Measurements from ENCODE around the gene CASS4.

DNA sequence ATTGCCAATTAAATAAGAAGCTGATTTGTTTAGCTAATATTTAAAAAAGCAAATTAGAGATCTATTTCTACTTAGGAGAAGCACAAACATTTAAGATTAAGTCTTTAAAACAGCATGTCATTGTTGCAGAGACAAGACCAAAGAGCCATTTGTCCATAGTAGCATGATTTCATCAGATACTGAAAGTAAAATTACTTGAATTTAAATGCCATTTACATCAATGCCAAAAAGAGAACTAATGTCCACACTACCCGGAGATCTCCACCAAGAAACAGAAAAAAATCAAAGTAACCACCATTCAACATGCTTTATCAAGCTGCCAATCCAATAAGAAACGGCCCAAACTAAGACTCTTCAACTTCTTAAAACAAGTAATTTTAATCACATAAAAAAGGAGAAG, 35.7 kb upstream of the CASS4 start:
- TF ChIP-seq, protein P1, sequence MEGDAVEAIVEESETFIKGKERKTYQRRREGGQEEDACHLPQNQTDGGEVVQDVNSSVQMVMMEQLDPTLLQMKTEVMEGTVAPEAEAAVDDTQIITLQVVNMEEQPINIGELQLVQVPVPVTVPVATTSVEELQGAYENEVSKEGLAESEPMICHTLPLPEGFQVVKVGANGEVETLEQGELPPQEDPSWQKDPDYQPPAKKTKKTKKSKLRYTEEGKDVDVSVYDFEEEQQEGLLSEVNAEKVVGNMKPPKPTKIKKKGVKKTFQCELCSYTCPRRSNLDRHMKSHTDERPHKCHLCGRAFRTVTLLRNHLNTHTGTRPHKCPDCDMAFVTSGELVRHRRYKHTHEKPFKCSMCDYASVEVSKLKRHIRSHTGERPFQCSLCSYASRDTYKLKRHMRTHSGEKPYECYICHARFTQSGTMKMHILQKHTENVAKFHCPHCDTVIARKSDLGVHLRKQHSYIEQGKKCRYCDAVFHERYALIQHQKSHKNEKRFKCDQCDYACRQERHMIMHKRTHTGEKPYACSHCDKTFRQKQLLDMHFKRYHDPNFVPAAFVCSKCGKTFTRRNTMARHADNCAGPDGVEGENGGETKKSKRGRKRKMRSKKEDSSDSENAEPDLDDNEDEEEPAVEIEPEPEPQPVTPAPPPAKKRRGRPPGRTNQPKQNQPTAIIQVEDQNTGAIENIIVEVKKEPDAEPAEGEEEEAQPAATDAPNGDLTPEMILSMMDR (conservative IDR thresholded peaks at IDR 0.05 in 1 of 2, IDR thresholded peaks at IDR 0.05 in 1 of 2; ENCODE audit: low read depth in 1 of 2, low read length in 2 of 2), result no peak
- TF ChIP-seq EZH2 (IDR thresholded peaks at IDR 0.05; ENCODE audit: low read length, missing control alignments), result no peak

Measured in fibroblast of lung (primary cell).